ENCODE measurements around the gene B2M. TPM values are rescaled to one million over a fixed set of nuclear protein-coding genes. Genes with fewer than 3 reads are reported as not detected.

Gene B2M
- total and polyA plus RNA-seq, 10 of the 15 experiments (the other 5 are each of a cell fraction or from before 2014, with no cell fraction given) = 2,901 to 22,794 (median 8,374) TPM

DNA sequence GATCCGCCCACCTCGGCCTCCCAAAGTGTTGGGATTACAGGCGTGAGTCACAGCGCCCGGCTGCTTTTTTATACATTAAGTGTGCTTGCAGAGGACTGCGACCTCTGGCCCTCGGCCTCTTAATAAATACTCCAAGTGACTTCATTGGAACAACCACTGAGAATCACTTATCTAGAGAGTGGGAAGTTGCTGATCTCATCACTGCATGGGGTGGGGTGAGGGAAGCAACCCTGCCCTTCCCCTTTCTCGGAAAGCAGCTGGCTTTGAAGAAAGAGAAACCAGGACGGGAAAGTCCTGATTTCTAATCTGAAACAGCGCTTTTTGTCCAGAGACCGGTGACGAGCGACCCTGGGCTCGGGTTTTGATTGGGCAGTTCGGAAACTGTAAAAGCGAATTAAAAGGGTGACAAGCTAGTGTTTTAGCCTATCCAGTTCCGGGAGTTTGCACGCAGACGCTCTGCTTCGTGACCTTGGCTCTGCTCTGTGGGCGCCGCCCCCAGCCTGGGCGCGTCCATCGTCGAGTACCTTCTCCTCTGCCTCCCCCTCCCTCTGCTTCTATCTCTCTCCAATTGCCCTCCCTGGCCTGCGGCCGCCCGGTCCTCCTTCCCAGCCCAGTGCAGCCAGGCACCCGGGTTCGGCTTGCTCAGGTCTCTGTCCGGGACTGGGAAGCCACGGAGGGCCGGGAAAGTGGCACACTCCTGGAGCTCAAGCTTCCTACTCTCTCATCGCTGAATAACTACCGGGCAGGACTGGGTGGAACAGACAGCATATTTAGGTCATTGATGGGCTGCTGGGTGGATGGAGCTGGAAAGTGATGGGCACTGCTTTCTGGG lies 17.5 kb downstream of the B2M start (continued):
- TF ChIP-seq, protein P1, sequence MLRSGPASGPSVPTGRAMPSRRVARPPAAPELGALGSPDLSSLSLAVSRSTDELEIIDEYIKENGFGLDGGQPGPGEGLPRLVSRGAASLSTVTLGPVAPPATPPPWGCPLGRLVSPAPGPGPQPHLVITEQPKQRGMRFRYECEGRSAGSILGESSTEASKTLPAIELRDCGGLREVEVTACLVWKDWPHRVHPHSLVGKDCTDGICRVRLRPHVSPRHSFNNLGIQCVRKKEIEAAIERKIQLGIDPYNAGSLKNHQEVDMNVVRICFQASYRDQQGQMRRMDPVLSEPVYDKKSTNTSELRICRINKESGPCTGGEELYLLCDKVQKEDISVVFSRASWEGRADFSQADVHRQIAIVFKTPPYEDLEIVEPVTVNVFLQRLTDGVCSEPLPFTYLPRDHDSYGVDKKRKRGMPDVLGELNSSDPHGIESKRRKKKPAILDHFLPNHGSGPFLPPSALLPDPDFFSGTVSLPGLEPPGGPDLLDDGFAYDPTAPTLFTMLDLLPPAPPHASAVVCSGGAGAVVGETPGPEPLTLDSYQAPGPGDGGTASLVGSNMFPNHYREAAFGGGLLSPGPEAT (IDR thresholded peaks at IDR 0.05; ENCODE audit: low read depth) = peak; percentile 96; the same call in 1 of the 2 replicates
- TF ChIP-seq SPI1 (IDR thresholded peaks at IDR 0.05; ENCODE audit: borderline replicate concordance, insufficient read depth, low read depth, low read length) (peak; percentile 89), BCL11A (IDR thresholded peaks at IDR 0.05; ENCODE audit: low read depth, low read length) (no peak), HDAC6 (IDR thresholded peaks at IDR 0.05; ENCODE audit: unreplicated experiment) (peak; percentile 78), ZSCAN29 (IDR thresholded peaks at IDR 0.05) (no peak), SIN3A (IDR thresholded peaks at IDR 0.05; ENCODE audit: low read depth, low read length) (no peak), EED (IDR thresholded peaks at IDR 0.05; ENCODE audit: low read depth) (peak; percentile 91), SMAD5 (IDR thresholded peaks at IDR 0.05; ENCODE audit: low read depth) (peak; percentile 79), ZZZ3 (IDR thresholded peaks at IDR 0.05; ENCODE audit: control insufficient read depth, insufficient read length, low read depth) (no peak), MXI1 (IDR thresholded peaks at IDR 0.05; ENCODE audit: low read depth, low read length) (peak; percentile 64; the same call in 1 of the 2 replicates), SUPT20H (IDR thresholded peaks at IDR 0.05; ENCODE audit: borderline replicate concordance, control insufficient read depth, low read depth, low read length) (no peak), PML (IDR thresholded peaks at IDR 0.05; ENCODE audit: low read length) (no peak), ZNF207 (IDR thresholded peaks at IDR 0.05; ENCODE audit: borderline replicate concordance) (no peak; the same call in 1 of the 2 replicates)
- TF ChIP-seq, protein P2, sequence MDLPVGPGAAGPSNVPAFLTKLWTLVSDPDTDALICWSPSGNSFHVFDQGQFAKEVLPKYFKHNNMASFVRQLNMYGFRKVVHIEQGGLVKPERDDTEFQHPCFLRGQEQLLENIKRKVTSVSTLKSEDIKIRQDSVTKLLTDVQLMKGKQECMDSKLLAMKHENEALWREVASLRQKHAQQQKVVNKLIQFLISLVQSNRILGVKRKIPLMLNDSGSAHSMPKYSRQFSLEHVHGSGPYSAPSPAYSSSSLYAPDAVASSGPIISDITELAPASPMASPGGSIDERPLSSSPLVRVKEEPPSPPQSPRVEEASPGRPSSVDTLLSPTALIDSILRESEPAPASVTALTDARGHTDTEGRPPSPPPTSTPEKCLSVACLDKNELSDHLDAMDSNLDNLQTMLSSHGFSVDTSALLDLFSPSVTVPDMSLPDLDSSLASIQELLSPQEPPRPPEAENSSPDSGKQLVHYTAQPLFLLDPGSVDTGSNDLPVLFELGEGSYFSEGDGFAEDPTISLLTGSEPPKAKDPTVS (IDR thresholded peaks at IDR 0.05; ENCODE audit: low read depth, low read length) = no peak; the same call in 1 of the 2 replicates
- TF ChIP-seq, protein P3, sequence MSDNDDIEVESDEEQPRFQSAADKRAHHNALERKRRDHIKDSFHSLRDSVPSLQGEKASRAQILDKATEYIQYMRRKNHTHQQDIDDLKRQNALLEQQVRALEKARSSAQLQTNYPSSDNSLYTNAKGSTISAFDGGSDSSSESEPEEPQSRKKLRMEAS (IDR thresholded peaks at IDR 0.05; ENCODE audit: low read depth, low read length) = no peak; the same call in 1 of the 2 replicates
- TF ChIP-seq, protein P4, sequence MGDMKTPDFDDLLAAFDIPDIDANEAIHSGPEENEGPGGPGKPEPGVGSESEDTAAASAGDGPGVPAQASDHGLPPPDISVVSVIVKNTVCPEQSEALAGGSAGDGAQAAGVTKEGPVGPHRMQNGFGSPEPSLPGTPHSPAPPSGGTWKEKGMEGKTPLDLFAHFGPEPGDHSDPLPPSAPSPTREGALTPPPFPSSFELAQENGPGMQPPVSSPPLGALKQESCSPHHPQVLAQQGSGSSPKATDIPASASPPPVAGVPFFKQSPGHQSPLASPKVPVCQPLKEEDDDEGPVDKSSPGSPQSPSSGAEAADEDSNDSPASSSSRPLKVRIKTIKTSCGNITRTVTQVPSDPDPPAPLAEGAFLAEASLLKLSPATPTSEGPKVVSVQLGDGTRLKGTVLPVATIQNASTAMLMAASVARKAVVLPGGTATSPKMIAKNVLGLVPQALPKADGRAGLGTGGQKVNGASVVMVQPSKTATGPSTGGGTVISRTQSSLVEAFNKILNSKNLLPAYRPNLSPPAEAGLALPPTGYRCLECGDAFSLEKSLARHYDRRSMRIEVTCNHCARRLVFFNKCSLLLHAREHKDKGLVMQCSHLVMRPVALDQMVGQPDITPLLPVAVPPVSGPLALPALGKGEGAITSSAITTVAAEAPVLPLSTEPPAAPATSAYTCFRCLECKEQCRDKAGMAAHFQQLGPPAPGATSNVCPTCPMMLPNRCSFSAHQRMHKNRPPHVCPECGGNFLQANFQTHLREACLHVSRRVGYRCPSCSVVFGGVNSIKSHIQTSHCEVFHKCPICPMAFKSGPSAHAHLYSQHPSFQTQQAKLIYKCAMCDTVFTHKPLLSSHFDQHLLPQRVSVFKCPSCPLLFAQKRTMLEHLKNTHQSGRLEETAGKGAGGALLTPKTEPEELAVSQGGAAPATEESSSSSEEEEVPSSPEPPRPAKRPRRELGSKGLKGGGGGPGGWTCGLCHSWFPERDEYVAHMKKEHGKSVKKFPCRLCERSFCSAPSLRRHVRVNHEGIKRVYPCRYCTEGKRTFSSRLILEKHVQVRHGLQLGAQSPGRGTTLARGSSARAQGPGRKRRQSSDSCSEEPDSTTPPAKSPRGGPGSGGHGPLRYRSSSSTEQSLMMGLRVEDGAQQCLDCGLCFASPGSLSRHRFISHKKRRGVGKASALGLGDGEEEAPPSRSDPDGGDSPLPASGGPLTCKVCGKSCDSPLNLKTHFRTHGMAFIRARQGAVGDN (IDR thresholded peaks at IDR 0.05) = peak; percentile 75
- TF ChIP-seq, protein P5, sequence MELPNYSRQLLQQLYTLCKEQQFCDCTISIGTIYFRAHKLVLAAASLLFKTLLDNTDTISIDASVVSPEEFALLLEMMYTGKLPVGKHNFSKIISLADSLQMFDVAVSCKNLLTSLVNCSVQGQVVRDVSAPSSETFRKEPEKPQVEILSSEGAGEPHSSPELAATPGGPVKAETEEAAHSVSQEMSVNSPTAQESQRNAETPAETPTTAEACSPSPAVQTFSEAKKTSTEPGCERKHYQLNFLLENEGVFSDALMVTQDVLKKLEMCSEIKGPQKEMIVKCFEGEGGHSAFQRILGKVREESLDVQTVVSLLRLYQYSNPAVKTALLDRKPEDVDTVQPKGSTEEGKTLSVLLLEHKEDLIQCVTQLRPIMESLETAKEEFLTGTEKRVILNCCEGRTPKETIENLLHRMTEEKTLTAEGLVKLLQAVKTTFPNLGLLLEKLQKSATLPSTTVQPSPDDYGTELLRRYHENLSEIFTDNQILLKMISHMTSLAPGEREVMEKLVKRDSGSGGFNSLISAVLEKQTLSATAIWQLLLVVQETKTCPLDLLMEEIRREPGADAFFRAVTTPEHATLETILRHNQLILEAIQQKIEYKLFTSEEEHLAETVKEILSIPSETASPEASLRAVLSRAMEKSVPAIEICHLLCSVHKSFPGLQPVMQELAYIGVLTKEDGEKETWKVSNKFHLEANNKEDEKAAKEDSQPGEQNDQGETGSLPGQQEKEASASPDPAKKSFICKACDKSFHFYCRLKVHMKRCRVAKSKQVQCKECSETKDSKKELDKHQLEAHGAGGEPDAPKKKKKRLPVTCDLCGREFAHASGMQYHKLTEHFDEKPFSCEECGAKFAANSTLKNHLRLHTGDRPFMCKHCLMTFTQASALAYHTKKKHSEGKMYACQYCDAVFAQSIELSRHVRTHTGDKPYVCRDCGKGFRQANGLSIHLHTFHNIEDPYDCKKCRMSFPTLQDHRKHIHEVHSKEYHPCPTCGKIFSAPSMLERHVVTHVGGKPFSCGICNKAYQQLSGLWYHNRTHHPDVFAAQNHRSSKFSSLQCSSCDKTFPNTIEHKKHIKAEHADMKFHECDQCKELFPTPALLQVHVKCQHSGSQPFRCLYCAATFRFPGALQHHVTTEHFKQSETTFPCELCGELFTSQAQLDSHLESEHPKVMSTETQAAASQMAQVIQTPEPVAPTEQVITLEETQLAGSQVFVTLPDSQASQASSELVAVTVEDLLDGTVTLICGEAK (IDR thresholded peaks at IDR 0.05; ENCODE audit: borderline replicate concordance) = no peak; the same call in 1 of the 2 replicates
